ENCODE data around the gene ABL1.

Gene ABL1

GRCh38 chr9:130873966-130874365, 38.9 kb downstream of the ABL1 start:
- DNase-seq, result no peak

GRCh38 chr9:130874783-130875182, 39.7 kb downstream of the ABL1 start:
- DNase-seq, result no peak

GRCh38 chr9:130877300-130877699, 42.2 kb downstream of the ABL1 start:
- no peak for DNase-seq

- no peak for DNase-seq
These were observed 43.2 kb downstream of the ABL1 start for GRCh38 chr9:130878295-130878694.

- no peak for DNase-seq
These were observed 44.9 kb downstream of the ABL1 start for GRCh38 chr9:130879863-130880411.

GRCh38 chr9:130880599-130881220, 45.7 kb downstream of the ABL1 start:
- no peak for DNase-seq

- DNase-seq, result no peak
These were observed 46.5 kb downstream of the ABL1 start for GRCh38 chr9:130881516-130881915.

GRCh38 chr9:130882696-130883225, 47.7 kb downstream of the ABL1 start:
- no peak for DNase-seq

- no peak for DNase-seq
These were observed 48.4 kb downstream of the ABL1 start for GRCh38 chr9:130883479-130883878.

- no peak for DNase-seq
These were observed 49.1 kb downstream of the ABL1 start for GRCh38 chr9:130884111-130884531.

- no peak for DNase-seq
These were observed 49.8 kb downstream of the ABL1 start for GRCh38 chr9:130884542-130885483.

- no peak for DNase-seq
These were observed 50.7 kb downstream of the ABL1 start for GRCh38 chr9:130885484-130886375.

GRCh38 chr9:130886981-130887380, 51.9 kb downstream of the ABL1 start:
- no peak for DNase-seq

GRCh38 chr9:130887494-130888144, 52.6 kb downstream of the ABL1 start:
- no peak for DNase-seq

- no peak for DNase-seq
These were observed 53.3 kb downstream of the ABL1 start for GRCh38 chr9:130888146-130888885.

- DNase-seq, result no peak
These were observed 55.1 kb downstream of the ABL1 start for GRCh38 chr9:130890124-130890523.

GRCh38 chr9:130890870-130891687, 56.0 kb downstream of the ABL1 start:
- DNase-seq, result no peak

- DNase-seq, result no peak
These were observed 56.8 kb downstream of the ABL1 start for GRCh38 chr9:130891688-130892476.

GRCh38 chr9:130892477-130893304, 57.6 kb downstream of the ABL1 start:
- no peak for DNase-seq
